NCI-H2227 treated with DMSO at 0.1 percent for 48 hours (cell line): ENCODE data around the gene BHLHA9.
A peak's percentile ranks its signal among the peaks of the same experiment; 100 is the strongest.
"Not testable (repeated sequence)": the region's sequence is repeated elsewhere in the genome, so short reads cannot be mapped to it uniquely, and the experiment has no call there.

Experiments
- DNase-seq: peaks from one replicate; lab custom pipeline; 2025; lab: John Stamatoyannopoulos, UW

The BHLHA9 gene

DNA sequence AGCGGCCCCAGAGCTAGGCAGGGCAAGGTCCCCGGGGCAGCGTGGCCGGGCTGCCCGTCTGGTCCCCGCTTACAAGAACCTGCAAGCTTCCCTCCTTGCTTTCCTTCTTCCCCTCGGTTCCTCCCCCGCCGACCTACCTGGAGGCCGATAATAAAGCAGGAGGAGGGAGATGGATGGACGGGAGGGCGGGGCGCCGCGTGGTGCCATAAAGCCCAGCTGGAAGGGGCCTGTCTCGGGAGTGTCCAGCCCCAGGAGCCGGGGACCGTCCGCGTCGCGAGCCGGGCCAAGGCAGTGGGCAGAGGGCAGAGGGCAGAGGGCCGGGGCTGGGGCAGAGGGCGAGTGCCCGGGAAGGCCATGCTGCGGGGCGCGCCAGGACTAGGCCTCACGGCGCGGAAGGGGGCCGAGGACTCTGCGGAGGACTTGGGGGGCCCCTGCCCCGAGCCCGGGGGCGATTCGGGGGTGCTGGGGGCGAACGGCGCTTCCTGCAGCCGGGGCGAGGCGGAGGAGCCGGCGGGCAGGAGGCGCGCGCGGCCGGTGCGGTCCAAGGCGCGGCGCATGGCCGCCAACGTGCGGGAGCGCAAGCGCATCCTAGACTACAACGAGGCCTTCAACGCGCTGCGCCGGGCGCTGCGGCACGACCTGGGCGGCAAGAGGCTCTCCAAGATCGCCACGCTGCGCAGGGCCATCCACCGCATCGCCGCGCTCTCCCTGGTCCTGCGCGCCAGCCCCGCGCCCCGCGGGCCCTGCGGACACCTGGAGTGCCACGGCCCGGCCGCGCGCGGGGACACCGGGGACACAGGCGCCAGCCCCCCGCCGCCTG, at the start of gene BHLHA9:
Gene BHLHA9, plus strand, starts transcription at position 235 of the 820 bp plus-strand sequence. Its CDS starts 120 bp downstream, at position 355.
- DNase-seq = no peak

DNA sequence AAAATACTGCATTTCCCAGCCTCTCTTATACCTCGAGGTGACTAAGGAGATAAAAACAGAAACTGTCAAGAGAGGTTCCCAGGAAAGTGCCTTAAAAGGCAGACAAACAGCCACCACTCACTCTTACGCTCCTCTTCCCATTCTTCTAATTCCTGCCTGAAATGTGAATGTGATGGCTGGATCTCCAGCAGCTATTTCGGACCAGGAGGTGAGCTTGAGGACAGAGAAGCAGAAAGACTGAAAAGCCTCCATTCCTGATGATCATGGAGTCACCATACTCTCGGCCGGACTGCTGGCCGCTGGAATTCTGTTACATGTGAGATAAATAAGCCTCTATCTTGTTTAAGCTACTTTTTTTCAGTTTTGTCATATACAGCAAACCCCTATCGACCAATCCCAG, 49.0 kb upstream of the BHLHA9 start:
- no peak for DNase-seq

DNA sequence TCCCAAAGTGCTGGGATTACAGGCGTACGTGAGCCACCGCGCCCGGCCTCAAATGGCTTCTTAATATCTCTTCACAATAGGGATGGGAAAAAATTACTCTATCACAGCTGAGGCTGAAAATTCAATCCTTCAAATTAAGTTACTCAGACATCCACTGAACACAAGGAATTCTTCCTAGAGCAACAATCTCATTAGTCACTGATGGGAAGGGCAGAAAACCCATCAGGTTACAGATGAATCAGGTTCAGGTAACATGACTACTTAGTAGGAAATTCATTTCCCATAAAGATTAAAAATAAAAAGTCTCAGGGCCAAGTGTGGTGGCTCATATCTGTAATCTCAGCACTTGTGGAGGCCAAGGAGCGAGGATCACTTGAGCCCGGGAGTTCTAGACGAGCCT, 47.9 kb upstream of the BHLHA9 start:
- no peak for DNase-seq

DNA sequence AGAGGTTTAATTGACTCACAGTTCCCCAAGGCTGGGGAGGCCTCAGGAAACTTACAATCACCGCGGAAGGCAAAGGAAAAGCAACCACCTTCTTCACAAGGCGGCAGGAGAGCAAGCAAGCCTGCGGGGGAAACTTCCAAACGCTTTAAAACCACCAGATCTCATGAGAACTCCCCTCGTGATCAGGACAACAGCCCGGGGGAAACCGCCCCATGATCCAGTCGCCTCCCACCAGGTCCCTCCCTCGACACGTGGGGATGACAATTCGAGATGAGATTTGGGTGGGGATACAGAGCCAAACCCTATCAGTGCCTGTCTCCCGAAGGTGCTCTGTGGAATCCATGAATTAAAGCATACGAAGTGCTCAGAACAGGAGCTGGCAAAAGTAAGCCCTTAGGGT, 46.6 kb upstream of the BHLHA9 start:
- no peak for DNase-seq

DNA sequence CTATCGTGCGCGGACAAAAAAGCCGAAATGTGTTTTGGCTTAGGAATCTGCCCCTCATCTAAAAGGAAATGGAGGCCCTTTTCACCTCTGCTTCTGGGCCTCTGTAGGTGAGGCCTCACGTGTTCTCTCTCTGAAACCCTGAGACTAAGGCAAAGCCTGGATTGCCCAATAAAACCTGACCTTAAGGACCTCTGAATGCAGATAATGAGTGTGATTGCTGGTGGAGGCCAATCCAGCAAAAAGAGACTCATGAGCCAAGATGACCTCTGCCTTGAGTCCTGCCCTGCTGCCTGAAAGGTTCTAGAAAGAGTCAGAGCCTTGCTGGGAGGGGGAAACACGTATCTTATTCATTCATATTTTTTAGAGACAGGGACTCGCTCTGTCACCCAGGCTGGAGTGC, 45.9 kb upstream of the BHLHA9 start:
- DNase-seq = no peak

DNA sequence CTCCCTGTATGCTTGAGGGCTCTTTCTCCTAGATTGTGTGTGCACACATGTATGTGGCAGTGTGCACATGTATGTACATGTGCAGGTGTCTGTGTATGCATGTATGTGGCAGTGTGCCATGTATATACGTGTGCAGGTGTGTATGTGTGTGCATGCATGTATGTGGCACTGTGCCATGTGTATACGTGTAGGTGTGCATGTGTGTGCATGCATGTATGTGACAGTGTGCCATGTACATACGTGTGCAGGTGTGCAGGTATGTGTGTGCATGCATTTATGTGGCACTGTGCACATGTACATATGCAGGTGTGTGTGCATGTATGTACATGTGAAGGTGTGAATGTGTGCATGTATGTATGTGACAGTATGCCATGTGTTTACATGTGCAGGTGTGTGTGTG, 43.9 kb upstream of the BHLHA9 start:
- no peak for DNase-seq

DNA sequence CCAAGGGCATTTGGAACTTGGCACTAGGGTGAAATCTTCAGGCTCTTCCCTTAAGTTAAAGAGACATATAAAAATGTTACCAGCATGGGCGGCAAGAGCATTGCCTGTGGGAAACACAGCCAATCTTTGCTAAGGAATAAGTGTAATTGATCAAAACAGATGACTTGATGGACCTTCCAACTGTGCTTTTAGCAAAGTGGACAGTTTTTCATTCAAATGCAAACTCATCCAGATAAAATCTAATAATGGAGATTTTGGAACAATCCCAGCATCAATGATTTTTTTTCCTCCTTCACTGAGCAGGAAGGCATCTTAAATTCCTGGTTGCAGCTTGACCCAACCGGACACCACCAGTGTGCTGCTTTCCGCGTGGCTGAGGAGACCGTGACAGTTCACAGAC, 42.9 kb upstream of the BHLHA9 start:
- no peak for DNase-seq

DNA sequence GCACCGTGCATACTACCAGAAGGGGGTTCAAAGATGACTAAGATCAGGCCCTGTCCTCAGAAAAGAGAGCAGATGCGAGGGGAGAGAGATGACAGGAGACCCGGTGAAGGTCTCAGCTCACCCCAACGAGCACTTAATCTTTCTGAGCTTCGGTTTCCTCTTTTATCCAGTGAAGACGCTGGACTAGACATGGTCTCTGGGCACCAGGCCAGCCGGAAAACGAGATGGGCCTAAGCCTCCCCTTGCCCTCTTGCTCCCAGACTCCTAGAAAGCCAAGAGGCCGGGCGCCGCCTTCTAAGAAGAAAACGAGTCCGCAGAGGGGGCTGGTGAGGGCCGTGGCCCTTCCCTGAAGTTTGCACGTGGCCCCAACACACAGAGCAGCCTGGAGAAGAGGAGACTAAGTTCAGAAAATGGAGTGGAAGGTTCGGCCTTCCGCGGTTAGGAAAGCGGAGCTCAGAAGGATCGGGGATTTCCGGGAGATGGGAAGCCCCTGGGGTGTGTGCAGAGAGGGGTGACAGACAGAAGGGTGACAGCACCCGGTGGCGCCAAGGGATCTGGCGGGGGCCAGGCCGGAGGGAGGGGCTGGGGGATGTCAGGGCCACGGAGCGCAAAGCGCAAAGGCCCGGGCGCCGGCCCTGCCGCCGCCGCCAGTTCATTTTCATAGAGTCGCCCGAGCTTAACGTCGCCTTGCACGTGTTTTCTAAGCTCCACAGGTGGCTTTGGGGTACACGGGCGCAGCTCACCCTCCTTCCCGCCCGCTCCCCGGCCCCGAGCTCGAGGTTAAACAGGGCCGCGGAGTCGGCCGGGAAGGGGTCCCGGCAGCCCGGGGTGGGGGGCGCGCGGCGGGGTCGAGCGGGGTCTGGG, 42.1 kb upstream of the BHLHA9 start:
- no peak for DNase-seq

DNA sequence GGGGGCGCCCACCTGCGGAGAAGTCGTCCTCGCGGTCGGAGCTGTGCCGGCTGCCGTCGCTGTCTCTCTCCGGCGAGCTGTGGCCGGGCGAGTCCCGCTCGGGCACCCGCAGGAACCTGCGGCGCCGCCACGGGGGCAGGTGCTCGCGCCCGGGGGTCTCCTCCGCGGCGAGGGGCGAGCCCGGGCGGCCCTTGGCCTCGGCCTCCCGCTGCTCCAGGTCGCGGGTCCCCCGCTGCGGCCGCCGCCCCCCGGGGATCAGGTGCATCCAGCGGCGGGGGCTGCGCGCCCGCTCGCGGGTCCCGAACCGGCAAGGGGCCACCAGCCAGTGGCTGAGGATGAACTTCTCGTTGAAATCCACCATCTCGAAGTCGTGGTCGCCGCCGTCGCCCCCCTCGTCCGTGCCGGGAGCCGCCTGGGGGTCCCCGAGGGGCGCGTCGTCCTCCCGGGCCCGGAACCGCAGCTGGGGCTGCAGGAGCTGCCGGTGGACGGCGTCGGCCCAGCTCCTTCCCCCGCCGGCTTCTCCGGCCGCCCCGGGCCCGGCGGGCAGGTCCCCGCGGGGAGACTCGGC, 41.4 kb upstream of the BHLHA9 start:
- no peak for DNase-seq

DNA sequence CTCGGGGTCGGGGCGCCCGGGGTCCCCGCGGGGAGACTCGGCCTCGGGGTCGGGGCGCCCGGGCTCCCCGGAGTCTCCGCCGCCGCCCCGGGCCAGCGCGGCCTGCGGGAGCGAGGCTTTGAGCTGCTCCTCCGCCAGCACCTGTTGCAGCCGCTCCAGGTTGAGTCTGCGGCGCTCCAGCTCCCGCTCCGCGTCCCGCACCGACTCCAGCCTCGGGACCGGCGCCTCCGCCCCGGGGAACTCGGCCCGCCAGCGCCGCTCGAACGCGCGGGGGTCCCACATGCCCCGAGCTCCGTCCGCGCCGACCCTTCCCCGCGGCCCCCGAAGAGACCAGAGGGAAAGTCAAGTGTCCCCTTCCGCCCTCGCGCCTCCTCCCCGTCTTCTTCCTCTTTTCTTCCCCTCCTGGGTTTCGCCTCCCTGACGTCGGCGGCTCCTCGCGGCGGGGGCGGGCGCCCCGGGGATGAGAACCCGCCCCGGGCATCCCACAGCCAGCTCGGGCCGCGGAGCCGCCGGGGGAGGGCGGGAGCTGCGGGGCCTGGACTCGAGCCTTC, 40.8 kb upstream of the BHLHA9 start:
- DNase-seq = no peak

DNA sequence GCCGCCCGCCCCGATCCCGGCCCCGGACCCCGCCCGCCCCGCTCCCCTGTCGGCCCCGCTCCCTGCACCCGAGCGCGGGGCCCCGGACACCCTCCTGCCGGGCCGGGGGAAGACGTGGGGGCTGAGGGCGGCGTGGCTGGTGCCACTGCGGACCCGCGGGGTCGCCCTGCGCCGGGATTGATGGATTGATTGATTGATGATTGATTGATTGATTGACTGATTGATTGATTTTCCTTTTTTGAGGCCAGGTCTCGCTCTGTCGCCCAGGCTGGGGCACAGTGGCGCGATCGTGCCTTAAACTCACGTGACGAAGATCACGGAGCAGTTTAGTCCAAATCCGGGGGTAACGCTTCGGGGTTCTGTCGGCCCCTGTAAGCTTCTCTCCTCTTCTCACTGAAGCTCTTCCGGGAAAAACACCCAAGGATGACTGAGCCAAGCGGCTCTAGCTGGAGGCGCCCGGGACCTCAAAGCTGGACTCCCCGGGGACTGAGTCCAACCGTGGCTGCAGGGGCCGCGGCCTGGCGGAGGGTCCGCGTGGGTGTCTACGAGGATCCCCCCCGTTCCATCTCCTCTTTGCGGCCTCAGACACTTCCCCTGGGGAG, 40.2 kb upstream of the BHLHA9 start:
- no peak for DNase-seq

DNA sequence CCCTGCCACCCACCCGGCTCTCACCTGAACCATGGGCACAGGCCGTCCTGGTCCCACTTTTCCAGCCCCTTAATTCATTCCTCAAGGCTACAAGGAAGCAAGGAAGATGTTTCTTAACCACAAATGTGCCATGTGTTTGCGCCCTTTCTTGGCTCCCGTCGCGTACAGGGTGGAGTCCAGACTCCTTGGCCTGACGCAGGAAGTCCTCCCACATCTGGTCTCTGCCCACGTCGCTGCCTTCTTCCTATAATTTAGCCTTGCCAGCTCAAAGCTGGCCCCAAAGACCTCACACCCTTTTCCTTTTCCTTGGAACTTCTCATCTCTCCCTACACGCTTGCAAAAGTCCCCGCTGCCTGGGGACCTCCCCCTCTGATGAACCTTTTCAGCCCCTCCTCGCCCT, 38.8 kb upstream of the BHLHA9 start:
- DNase-seq = no peak

DNA sequence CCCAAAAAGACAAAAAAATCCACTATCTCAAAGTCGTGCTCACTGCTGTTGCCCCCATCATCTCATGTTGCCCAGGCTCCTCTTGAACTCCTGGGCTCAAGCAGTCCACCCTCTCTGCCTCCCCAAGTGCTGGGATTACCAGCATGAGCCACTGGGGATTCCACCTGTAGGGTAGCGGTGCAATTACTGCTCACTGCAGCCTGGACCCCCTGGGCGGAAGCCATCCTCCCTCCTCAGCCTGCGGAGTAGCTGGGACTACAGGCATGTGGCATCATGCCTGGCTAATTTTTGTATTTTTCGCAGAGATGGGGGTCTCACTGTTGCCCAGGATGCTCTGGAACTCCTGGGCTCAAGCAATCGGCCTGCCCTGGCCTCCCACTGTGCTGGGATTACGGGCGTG, 37.9 kb upstream of the BHLHA9 start:
- no peak for DNase-seq

DNA sequence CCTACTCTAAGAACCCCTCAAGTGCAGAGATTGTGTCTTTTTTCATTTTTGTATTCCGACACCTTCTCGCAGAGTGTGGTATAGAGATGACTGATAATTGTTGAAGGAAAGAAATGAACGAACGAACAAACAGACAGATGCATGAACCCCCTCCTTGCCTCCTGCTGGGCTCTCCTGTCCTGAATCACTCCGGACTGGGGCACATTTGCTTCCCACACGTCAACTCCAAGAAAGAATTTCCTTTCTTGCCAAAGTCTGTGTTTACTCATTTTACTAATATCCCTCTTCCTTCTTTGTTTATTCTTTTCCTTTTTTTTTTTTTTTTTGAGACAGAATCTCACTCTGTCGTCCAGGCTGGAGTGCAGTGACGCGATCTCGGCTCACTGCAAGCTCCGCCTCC, 37.5 kb upstream of the BHLHA9 start:
- no peak for DNase-seq

DNA sequence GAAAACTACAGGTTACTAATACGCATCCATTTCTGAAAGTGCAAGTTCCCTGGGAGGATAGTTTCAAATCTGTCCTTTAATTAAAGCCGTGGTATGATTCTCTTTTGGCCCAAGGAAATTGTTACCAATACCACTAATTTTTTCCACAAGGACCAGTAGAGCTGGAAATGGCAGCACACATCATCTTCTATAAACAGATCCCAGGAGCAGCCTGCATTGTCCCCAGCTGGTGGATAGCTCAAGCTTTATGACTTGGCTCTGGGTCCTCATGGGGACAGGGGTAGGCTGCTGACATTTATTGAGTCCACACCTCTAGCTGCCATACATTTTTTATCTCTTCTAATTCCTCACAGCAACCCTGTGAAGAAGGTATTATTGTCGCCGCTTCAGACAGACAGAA, 35.8 kb upstream of the BHLHA9 start:
- DNase-seq = peak; percentile 42

DNA sequence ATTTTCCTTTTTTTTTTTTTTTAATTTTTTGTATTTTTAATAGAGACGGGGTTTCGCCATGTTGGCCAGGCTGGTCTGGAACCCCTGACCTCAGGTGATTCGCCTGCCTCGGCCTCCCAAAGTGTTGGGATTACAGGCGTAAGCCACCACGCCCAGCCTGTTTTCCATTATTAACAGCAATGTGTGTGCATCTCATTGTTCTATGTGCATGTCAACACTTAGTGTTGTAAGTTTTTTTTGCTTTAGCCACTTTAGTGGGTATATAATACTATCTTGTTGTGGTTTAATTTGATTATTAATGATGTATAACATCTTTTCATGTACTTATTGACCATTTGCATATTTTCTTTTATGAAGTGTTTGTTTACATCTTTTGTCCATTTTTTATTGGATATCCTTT, 32.8 kb upstream of the BHLHA9 start:
- DNase-seq = no peak

DNA sequence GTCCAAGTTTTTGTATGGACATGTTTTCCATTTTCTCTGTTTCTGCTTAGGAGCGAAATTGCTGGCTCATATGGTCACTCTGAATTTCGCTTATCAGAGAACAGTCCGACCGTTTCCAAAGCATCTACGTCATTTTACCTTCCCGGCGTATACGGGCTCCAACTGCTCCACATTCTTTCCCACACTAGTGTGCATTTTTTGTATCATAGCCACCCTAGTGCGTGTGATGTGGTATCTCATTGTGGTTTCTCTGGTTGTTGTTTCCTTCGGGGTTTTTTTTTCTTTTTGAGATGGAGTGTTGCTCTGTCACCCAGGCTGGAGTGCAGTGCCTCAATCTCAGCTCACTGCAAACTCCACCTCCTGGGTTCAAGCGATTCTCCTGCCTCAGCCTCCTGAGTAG, 31.0 kb upstream of the BHLHA9 start:
- no peak for DNase-seq

DNA sequence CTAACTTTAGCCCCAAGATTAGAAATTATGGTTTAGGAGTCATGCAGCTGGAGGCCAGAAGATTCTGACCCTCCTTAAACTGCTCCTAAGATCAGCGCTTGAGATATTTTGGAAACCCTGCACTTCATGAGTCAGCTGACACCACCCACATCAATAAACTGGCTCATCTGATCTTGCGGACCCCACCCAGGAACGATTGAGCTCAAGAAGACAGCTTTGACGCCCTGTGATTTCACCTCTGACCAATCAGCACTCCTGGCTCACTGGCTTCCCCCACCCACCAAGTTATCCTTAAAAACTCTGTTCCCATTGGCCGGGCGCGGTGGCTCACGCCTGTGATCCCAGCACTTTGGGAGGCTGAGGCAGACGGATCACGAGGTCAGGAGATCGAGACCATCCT, 29.8 kb upstream of the BHLHA9 start:
- not testable (repeated sequence) for DNase-seq

DNA sequence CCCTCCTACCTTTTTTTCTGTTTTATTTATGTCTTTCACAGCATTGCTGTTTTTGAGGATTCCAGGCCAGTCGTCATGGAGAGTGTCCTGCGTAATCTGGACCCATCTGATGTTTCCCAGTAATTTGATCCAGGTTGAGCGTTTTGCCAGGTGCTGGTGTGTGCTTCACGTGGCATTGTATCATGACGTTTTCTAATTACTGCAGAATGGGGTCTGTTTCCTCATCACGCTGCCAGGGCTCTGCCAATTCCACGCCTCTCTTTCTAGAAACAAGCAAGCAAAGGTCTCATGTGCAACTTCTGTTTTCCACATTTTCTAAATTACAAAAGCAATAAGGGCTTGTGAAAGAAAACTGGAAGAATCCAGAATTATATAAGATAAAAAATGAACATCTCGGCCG, 28.3 kb upstream of the BHLHA9 start:
- DNase-seq = no peak

DNA sequence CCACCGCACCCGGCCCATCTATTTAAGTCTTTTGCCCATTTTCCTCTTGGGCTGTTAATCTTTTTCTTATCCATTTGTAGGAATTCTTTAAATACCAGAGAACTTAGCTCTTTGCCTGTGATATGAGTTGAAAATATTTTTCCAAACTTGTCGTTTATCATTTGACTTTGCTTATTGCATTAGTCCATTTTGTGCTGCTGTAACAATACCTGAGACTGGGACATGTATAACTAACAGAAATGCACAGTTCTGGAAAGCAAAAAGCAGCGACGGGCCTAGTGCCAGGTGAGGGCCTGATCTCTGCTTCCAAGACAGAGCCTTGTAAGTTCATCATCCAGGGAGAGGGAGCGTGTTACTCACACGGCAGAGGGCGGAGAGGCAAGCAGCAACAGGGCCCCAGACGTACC, 25.6 kb upstream of the BHLHA9 start:
- DNase-seq = no peak

DNA sequence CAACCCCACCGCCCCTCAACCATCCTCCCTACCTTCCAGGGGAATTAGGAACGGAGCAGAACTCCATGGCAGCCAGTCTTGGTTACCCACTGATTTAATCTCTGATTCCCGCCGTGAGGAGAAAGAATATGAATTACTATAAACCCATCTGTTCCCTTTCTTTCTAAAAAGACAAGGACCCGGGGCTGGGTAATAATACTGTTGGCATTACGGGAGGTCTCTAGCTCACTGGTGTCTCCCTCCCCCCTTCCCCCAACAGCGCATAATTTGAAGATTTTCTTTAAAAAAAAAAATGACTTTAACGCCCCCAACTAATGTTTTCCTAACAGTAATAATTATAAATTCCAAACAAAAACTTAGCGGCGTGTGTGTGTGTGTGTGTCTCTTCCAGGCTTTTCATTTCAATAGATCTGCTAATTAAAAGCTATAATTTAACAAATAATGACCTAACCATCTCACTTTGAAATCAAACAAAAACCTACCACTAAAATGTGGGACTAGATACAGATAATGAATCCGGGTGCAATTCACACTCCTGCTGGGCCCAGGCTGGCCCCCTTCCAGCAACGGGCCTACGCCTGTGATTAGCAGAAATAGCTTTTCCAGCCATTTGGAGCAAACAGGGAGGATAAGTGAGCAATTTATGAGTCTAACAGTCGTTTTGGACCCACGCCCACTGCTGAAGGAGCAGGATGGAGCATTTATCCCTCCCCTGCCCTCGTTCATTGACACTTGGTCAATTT, 18.2 kb upstream of the BHLHA9 start:
- DNase-seq = peak; percentile 95

DNA sequence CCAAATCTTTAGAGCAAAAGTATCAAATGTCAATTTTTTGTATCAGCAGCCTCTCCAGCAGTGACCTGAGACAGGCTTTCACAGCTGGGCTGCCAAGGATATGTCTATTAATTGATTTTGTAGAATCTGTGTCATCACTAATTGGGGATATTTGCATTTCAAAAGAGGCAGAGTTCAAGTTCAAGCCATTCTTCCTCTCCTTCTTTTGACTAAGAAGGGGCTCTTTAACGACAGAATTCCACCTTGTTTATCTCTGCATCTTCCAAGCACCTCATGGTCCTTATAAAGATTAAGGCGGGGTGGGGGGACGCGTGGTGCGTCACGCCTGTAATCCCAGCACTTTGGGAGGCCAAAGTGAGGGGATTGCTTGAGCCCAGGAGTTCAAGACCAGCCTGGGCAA, 15.2 kb upstream of the BHLHA9 start:
- no peak for DNase-seq
